WERI-Rb-1 (cell line): ENCODE data around the gene CACNA1E.

Source experiments
- DNase-seq: peaks from one replicate; pipeline ENCODE4 v3.0.0-alpha.2; 2020
- H3K27ac ChIP-seq: fragments of 250-450 bp; sonication (Bioruptor Pico); 2 replicates; pipeline ENCODE4 v1.5.1; 2020; ENCODE audit warnings: mild to moderate bottlenecking, moderate library complexity
- H3K27me3 ChIP-seq: fragments of 250-450 bp; sonication (Bioruptor Pico); 2 replicates; pipeline ENCODE4 v1.5.1; 2021; ENCODE audit warnings: mild to moderate bottlenecking, low read depth, moderate library complexity; ENCODE audit not compliant: insufficient read depth, severe bottlenecking
- H3K36me3 ChIP-seq: fragments of 250-450 bp; sonication (Bioruptor Pico); 2 replicates; pipeline ENCODE4 v1.5.1; 2020; ENCODE audit warnings: mild to moderate bottlenecking, moderate library complexity
- H3K4me3 ChIP-seq: 2 replicates; pipeline ENCODE4 v1.5.1; 2011; ENCODE audit warnings: low read depth, mild to moderate bottlenecking, control low read depth, low read length
- H3K9me3 ChIP-seq: fragments of 250-450 bp; sonication (Bioruptor Pico); 2 replicates; pipeline ENCODE4 v1.5.1; 2021; ENCODE audit warnings: mild to moderate bottlenecking, moderate library complexity; ENCODE audit not compliant: severe bottlenecking
- TF ChIP-seq, protein P1 (sequence below): IDR thresholded peaks from 2 replicates; pipeline ENCODE4 v1.5.1; 2011; ENCODE audit warnings: low read depth, mild to moderate bottlenecking, control low read depth, inconsistent platforms, low read length

CACNA1E gene

DNA sequence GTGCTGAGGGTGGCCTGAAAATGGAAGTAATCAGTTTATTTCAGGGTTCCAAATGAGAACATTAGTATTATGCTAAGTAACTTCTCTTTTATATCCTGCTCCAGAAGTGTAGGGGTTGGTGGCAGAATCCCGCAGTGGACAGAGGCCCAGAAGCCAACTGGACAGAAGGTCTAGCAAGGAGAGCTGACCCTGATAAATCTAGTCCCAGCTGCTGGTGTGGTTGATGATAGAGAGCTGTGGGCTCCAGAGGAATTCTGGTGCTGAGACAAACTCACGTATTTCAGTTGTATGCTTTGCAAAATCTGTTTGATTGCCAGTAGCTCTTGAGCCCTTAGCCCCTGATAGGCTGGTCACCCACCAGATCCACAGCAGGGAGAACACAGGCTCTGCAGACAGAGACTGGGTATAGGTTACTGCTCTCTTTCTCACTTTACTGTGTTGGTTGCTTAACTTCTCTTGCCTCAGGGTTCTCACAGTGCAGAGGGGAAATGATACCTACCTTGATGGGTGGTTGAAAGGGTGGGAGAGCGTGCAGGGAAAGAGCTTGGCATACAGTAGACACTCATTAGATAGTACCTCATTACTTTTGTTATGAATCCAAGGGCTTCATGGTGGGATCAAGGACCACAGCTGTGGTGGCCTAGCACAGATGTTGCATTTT is 29.6 kb upstream of the CACNA1E start:
- TF ChIP-seq, protein P1, sequence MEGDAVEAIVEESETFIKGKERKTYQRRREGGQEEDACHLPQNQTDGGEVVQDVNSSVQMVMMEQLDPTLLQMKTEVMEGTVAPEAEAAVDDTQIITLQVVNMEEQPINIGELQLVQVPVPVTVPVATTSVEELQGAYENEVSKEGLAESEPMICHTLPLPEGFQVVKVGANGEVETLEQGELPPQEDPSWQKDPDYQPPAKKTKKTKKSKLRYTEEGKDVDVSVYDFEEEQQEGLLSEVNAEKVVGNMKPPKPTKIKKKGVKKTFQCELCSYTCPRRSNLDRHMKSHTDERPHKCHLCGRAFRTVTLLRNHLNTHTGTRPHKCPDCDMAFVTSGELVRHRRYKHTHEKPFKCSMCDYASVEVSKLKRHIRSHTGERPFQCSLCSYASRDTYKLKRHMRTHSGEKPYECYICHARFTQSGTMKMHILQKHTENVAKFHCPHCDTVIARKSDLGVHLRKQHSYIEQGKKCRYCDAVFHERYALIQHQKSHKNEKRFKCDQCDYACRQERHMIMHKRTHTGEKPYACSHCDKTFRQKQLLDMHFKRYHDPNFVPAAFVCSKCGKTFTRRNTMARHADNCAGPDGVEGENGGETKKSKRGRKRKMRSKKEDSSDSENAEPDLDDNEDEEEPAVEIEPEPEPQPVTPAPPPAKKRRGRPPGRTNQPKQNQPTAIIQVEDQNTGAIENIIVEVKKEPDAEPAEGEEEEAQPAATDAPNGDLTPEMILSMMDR, result no peak
- H3K4me3 ChIP-seq, result no peak overlapping the region
- no peaks in the 10 kb centered on the region for H3K36me3 ChIP-seq
- DNase-seq, result no peak
- H3K27me3 ChIP-seq, result peaks cover 2% of the 10 kb centered on the region
- H3K27ac ChIP-seq, result no peak overlapping the region
- H3K9me3 ChIP-seq, result no peaks in the 10 kb centered on the region

DNA sequence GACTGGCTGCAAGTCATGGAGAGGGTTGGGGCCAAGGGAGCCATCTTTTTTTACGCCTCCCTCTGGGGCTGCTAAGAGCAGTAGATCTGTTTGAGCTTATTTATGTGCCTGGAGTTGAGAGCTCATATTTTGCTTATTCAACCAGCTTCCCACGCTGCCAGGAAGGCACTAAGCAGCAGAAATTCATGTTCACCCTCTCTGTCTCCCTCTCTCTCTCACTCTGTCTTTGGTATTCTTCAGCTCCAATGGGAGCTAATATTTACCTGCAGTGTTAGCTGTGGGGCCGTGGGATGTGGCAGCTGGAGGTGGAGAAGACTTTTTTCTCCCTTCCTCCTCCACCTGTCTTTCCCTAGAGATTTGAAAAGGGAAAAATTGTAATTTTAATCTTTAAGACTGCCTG is 26.8 kb upstream of the CACNA1E start:
- Histone ChIP-seq H3K4me3 (no peak overlapping the region), H3K27me3 (peaks cover 2% of the 10 kb centered on the region), H3K9me3 (no peaks in the 10 kb centered on the region), H3K27ac (no peak overlapping the region), H3K36me3 (no peaks in the 10 kb centered on the region)
- no peak for DNase-seq
- TF ChIP-seq, protein P1, result no peak

- Histone ChIP-seq H3K9me3 (no peaks in the 10 kb centered on the region), H3K27ac (no peak overlapping the region), H3K27me3 (no peaks in the 10 kb centered on the region), H3K4me3 (no peak overlapping the region), H3K36me3 (no peaks in the 10 kb centered on the region)
- TF ChIP-seq, protein P1, result no peak
- DNase-seq, result no peak
Measured at GRCh38 chr1:181458419-181458818, 24.9 kb upstream of the CACNA1E start.

DNA sequence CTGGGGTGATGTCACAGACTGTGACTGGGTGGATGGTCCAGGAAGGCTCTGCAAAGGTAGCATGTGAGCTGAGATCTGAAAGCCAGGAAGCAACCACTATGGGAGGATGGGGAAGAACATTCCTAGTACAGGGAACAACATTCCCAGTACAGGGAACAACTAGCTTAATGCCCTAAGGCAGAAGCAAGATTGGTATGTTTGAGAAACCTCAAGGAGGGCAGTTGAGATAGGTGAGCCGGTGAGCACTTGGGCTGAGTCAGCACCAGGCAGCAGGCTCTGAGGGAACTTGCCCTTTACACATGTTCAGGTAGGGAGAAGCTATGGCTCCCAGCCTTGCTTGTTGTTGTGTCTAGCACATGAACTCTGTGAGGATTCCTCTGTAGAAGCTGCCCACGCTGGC is 24.2 kb upstream of the CACNA1E start:
- Histone ChIP-seq H3K27ac (no peak overlapping the region), H3K27me3 (no peaks in the 10 kb centered on the region), H3K4me3 (no peak overlapping the region), H3K9me3 (no peaks in the 10 kb centered on the region), H3K36me3 (no peaks in the 10 kb centered on the region)
- DNase-seq, result no peak
- TF ChIP-seq, protein P1, result no peak

GRCh38 chr1:181469829-181470228 is 13.5 kb upstream of the CACNA1E start:
- DNase-seq, result no peak
- H3K27ac ChIP-seq, result no peak overlapping the region
- H3K9me3 ChIP-seq, result no peaks in the 10 kb centered on the region
- H3K36me3 ChIP-seq, result no peaks in the 10 kb centered on the region
- H3K4me3 ChIP-seq, result no peak overlapping the region
- H3K27me3 ChIP-seq, result no peaks in the 10 kb centered on the region
- TF ChIP-seq, protein P1, result no peak

GRCh38 chr1:181475580-181475979 is 7.7 kb upstream of the CACNA1E start:
- Histone ChIP-seq H3K4me3 (no peak overlapping the region), H3K36me3 (no peaks in the 10 kb centered on the region), H3K27ac (no peak overlapping the region), H3K27me3 (peaks cover 4% of the 10 kb centered on the region), H3K9me3 (no peaks in the 10 kb centered on the region)
- TF ChIP-seq, protein P1, result no peak
- no peak for DNase-seq
